ENCODE measurements around the gene RPL5. TPM values are rescaled to one million over a fixed set of nuclear protein-coding genes. Genes with fewer than 3 reads are reported as not detected.

The RPL5 gene
- total RNA-seq, 1 experiment from 2014 or later, result 1,430 TPM

GRCh38 chr1:92887465-92887864, 55.6 kb downstream of the RPL5 start:
- ChIA-PET CTCF (interaction anchor here (0.6 kb wide), 1 partner anchor 207 kb away, joined by 4 read pairs; no protein-coding TSS in a partner anchor), POLR2A (interaction anchor here (0.6 to 0.7 kb wide), 2 partner anchors 191 to 253 kb away, joined by 3 to 4 read pairs; no protein-coding TSS in a partner anchor)
- Mint-ChIP-seq H3K36me3 (peaks cover 18% of the 10 kb centered on the region), H3K4me3 (no peak overlapping the region), H3K27me3 (ENCODE audit: low read depth) (no peaks in the 10 kb centered on the region), H3K27ac (no peak overlapping the region), H3K4me1 (no peaks in the 10 kb centered on the region), H3K9me3 (peaks cover 35% of the 10 kb centered on the region)
- ATAC-seq, result no peak
- no peak for TF ChIP-seq NFATC4 (CRISPR knock-in tag; IDR thresholded peaks at IDR 0.05)
- DNase-seq (ENCODE audit: low spot score), result no peak

Other genes starting within 250 kb of the RPL5 start
- gene EVI5, start 46.9 kb upstream of the RPL5 start, total RNA-seq (2021), result 11.4 to 15.5 TPM (median 14.3 TPM) in 3 replicates
- 4.4 to 4.8 TPM (median 4.7 TPM) in 3 replicates for gene DIPK1A, start 129.4 kb downstream of the RPL5 start, total RNA-seq (2021)
- 111 to 120 TPM (median 113 TPM) in 3 replicates for gene MTF2, start 247.2 kb downstream of the RPL5 start, total RNA-seq (2021)

All from WTC11 (cell line).